Measurements from ENCODE around the gene MYF5.

DNA sequence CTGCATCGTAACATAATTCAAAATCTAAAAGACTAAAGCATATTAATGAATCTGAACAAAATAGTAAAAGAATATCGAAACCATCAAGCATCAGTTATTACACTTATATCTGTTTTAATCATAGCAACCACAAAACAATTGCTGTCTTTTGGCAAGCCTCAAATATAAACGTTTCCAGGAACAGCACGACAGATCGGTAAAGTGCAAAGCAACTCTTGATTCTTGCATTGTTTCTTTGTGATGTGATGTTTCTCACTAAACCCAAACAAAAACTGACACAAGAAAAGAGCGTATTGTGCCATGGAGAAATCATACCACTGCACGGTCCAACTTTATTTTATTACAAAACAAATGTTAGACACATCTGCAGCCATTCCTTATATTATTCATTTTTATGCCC is 18.5 kb upstream of the MYF5 start:
- TF ChIP-seq POLR2A (IDR thresholded peaks at IDR 0.05), result no peak
- TF ChIP-seq, protein P1, sequence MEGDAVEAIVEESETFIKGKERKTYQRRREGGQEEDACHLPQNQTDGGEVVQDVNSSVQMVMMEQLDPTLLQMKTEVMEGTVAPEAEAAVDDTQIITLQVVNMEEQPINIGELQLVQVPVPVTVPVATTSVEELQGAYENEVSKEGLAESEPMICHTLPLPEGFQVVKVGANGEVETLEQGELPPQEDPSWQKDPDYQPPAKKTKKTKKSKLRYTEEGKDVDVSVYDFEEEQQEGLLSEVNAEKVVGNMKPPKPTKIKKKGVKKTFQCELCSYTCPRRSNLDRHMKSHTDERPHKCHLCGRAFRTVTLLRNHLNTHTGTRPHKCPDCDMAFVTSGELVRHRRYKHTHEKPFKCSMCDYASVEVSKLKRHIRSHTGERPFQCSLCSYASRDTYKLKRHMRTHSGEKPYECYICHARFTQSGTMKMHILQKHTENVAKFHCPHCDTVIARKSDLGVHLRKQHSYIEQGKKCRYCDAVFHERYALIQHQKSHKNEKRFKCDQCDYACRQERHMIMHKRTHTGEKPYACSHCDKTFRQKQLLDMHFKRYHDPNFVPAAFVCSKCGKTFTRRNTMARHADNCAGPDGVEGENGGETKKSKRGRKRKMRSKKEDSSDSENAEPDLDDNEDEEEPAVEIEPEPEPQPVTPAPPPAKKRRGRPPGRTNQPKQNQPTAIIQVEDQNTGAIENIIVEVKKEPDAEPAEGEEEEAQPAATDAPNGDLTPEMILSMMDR (IDR thresholded peaks at IDR 0.05), result no peak
